Bronchial epithelial cell (primary cell): ENCODE results near the gene CEP70. TPM values are rescaled to one million over a fixed set of nuclear protein-coding genes. Genes with fewer than 3 reads are reported as not detected.
"Not testable (repeated sequence)": the region's sequence is repeated elsewhere in the genome, so short reads cannot be mapped to it uniquely, and the experiment has no call there.

Experiments
- DNase-seq: peaks from one replicate; pipeline ENCODE4 v3.0.0-alpha.2; 2010; ENCODE audit warnings: low read depth
- FAIRE-seq: peaks from 2 replicates; lab custom pipeline; 2011; peaks lifted over from hg19 to GRCh38; lab: Jason Lieb, UNC
- H3K27me3 ChIP-seq: 2 replicates; pipeline ENCODE4 v1.5.1; 2011; ENCODE audit warnings: low read length; ENCODE audit not compliant: control insufficient read depth, insufficient read depth
- H3K36me3 ChIP-seq: 2 replicates; pipeline ENCODE4 v1.5.1; 2011; ENCODE audit warnings: low read length; ENCODE audit not compliant: control insufficient read depth, insufficient read depth
- H3K4me3 ChIP-seq: 2 replicates; pipeline ENCODE4 v1.5.1; 2011; ENCODE audit warnings: mild to moderate bottlenecking, low read depth, low read length, control low read depth
- total RNA-seq: library from RNA; depleted of rRNA; stranded (reverse); fragments of >200 nt; gene quantifications from 2 replicates; pipeline ENCODE4 v1.2.1, GENCODE V29; 2014
- TF ChIP-seq, protein P1 (sequence below): IDR thresholded peaks from 2 replicates; pipeline ENCODE4 v1.5.1; 2011; ENCODE audit warnings: mild to moderate bottlenecking, moderate library complexity, low read length, control low read depth, inconsistent platforms; ENCODE audit not compliant: insufficient read depth, severe bottlenecking

Gene CEP70
- total RNA-seq, 1 donor from 2014 or later, result 18.2 TPM

DNA sequence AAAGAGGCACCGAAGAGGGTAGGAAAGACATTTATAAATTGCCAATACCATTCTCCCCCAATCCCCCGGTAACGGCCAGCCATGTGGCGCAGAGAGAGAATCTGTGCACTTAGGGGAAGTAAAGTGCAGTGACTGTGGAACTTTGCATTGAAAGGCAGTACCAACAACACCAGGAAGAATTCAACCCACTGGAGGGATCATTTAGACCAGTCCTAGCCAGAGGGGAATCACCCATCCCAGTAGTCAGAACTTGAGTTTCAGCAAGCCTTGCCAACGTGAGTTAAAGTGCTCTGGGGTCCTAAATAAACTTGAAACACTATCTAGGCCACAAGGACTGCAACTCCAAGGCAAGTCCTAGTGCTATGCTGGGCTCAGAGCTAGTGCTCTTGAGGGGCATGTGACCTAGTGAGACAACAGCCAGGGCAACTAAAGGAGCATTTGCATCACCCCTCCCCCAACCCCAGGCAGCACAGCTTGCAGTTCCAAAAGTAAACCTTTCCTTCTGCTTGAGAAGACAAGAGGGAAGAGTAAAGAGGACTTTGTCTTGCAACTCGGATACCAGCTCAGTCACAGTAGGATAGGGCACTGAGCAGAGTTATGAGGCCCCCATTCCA is 15.0 kb downstream of the CEP70 start:
- H3K36me3 ChIP-seq, result no peaks in the 10 kb centered on the region
- no peaks in the 10 kb centered on the region for H3K27me3 ChIP-seq
- no peak for DNase-seq
- TF ChIP-seq, protein P1, sequence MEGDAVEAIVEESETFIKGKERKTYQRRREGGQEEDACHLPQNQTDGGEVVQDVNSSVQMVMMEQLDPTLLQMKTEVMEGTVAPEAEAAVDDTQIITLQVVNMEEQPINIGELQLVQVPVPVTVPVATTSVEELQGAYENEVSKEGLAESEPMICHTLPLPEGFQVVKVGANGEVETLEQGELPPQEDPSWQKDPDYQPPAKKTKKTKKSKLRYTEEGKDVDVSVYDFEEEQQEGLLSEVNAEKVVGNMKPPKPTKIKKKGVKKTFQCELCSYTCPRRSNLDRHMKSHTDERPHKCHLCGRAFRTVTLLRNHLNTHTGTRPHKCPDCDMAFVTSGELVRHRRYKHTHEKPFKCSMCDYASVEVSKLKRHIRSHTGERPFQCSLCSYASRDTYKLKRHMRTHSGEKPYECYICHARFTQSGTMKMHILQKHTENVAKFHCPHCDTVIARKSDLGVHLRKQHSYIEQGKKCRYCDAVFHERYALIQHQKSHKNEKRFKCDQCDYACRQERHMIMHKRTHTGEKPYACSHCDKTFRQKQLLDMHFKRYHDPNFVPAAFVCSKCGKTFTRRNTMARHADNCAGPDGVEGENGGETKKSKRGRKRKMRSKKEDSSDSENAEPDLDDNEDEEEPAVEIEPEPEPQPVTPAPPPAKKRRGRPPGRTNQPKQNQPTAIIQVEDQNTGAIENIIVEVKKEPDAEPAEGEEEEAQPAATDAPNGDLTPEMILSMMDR, result no peak
- H3K4me3 ChIP-seq, result no peak overlapping the region
- no peak for FAIRE-seq

DNA sequence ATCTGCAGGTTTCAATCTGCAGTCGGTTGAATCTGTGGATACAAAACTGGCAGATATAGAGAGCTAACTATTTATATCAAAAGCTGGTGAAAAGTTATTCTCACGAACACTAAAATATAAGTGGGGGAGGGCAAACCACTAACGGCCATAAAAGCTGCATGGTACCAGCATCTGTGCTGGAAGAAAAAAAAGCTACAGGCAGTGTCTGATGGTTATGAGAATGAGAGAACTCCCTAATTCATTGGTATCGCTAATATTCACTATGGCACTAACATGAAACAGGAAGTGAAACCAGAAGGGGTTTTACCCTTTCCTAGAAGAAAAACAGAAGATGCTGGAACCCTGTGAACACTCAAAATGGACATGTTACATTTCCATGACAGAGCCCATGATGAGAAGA is 15.9 kb downstream of the CEP70 start:
- DNase-seq (no peak), FAIRE-seq (no peak)
- Histone ChIP-seq H3K27me3 (no peaks in the 10 kb centered on the region), H3K36me3 (no peaks in the 10 kb centered on the region), H3K4me3 (no peak overlapping the region)
- TF ChIP-seq, protein P1, result no peak

DNA sequence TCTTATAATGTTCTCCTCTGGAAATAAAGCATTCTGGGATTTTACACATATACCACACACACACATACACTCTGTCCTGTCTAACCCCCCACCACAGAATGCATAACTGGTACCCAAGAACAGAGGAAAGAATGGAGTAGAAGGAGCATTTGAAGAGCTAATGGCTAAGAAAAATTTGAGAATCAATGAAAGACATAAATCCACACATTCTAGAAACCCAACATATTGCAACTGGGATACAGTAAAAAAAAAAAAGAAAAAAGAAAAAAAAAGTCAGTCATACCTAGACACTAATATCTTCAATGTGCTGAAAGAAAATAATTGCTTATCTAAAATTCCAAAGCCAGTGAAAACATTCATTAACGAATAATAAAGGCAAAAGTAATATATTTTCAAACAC is 20.9 kb downstream of the CEP70 start:
- FAIRE-seq, result no peak
- no peak overlapping the region for H3K4me3 ChIP-seq
- TF ChIP-seq, protein P1, result no peak

DNA sequence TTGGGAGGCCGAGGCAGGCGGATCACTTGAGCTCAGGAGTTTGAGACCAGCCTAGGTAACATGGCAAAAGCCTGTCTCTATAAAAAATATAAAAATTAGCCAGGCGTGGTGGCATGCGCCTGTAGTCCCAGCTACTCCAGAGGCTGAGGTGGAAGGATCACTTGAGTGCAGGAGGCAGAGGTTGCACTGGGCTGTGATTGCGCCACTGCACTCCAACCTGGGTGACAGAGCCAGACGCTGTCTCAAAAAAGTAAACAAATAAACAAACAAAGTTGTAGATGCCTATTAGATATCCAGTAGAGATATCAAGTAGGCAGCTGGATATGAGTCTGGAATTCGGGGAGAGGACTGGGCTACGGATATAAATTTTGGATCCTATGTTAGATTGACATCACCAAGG is 24.4 kb downstream of the CEP70 start:
- DNase-seq, FAIRE-seq, H3K4me3 ChIP-seq, H3K27me3 ChIP-seq, H3K36me3 ChIP-seq: not testable (repeated sequence)

More for the DNA sequence above, 20.9 kb downstream of the CEP70 start:
- DNase-seq, result no peak
- H3K36me3 ChIP-seq, result no peaks in the 10 kb centered on the region
- H3K27me3 ChIP-seq, result no peaks in the 10 kb centered on the region

DNA sequence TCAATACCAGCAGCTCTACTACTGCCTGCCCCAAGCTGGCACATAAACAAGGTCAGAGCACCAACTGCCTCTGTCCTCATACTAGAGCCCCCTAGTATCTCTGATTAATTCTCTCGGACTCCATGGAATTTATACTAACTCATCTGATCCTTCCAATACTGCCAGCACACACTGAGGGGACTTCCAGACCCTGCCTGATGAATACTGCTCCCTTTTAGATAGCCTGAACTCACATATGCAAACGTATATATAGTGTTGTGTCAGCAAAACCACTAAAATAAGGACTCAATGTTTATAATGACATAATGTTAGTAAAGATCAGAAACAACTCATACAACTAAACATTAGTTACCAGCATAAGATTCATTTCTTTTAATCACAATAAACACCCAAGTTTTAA is 25.0 kb downstream of the CEP70 start:
- Histone ChIP-seq H3K4me3 (no peak overlapping the region), H3K36me3 (no peaks in the 10 kb centered on the region), H3K27me3 (no peaks in the 10 kb centered on the region)
- TF ChIP-seq, protein P1, result no peak
- no peak for DNase-seq
- no peak for FAIRE-seq

DNA sequence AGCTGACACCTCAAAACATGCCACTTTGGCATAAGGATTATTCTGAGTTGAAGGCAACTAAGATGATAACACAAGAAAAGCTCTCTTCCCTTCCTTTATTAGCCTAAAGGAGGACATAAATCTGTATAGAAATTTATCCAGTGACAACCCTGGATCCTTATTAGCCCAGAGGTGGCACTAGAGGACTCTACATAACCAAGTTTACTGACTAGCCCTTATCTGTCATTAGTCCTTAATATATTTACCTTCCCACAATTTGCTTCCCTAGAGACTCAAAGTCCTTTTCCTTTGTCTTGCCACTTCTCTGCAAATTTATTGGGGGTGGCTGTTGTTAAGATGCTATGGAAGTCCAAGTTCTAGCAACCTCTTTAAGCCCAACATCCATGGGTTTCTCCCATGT is 26.7 kb downstream of the CEP70 start:
- Histone ChIP-seq H3K4me3 (no peak overlapping the region), H3K36me3 (no peaks in the 10 kb centered on the region), H3K27me3 (no peaks in the 10 kb centered on the region)
- DNase-seq (peak; percentile 3), FAIRE-seq (no peak)
- TF ChIP-seq, protein P1, result no peak

DNA sequence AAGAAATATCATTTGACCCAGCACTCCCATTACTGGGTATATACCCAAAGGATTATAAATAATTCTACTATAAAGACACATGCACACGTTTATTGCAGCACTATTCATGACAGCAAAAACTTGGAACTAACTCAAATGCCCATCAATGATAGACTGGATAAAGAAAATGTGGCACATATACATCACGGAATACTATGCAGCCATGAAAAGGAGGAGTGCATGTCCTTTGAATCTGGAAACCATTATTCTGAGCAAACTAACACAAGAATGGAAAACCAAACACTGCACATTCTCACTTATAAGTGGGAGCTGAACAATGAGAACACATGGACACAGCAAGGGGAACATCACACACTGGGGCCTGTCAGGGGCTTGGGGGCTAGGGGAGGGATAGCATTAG is 27.8 kb downstream of the CEP70 start:
- not testable (repeated sequence) for DNase-seq, H3K27me3 ChIP-seq, H3K4me3 ChIP-seq, FAIRE-seq, H3K36me3 ChIP-seq

DNA sequence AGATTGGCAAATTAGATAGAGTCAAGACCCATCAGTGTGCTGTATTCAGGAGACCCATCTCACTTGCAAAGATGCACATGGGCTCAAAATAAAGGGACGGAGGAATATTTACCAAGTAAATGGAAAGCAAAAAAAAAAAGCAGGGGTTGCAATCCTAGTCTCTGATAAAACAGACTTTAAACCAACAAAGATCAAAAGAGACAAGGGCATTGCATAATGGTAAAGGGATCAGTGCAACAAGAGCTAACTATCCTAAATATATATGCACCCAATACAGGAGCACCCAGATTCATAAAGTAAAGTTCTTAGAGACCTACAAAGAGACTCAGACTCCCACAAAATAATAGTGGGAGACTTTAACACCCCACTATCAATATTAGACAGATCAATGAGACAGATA is 31.2 kb downstream of the CEP70 start:
- not testable (repeated sequence) for H3K36me3 ChIP-seq, H3K4me3 ChIP-seq, DNase-seq, FAIRE-seq, H3K27me3 ChIP-seq
